GM12874 (cell line): ENCODE measurements around the gene ZNF761.
A peak's percentile ranks its signal among the peaks of the same experiment; 100 is the strongest.

Source experiments
- CTCF ChIP-seq: IDR thresholded peaks from 2 replicates; pipeline ENCODE4 v1.5.1; 2011; ENCODE audit warnings: low read depth, mild to moderate bottlenecking, control low read depth, low read length, moderate library complexity; ENCODE audit not compliant: insufficient read depth

Gene ZNF761

DNA sequence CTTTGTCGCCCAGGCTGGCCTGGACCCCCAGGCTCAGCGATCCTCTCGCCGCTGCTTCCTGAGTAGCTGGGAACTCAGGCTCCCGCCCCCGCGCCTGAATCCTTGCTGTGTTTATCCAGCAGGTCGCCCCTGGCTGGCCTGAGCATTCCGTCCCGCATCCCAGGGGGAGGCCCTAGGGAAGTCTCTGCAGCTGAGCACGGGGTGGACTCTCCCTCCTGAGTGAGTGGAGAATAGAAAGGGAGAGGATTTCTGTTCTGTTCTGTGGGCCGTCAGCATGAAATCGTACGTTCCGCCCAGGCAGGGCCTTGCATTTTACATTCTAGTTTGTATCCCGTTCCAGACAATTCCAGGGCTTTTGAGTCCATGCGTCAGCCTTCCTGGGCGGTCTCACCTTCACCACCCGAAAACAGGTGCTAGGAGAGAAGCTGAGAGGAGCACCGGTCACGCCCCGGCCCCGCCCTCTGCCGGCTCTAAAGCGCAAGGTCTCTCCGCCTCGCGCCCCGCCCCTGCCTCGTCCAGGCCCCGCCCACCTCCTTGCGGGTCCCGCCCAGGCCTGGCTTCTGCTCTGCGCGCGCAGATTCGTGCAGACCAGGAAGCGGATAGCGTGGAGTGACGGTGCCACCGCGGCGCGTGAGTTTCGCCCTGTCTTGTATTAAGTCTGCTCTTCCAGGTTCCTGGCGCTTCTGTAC, at the start of gene ZNF761:
TSS of gene ZNF761 (plus strand) at position 586 of the 689 bp plus-strand sequence. CDS start 15,285 bp downstream, outside the sequence.
- TF ChIP-seq CTCF: peak; percentile 40; the same call in 1 of the 2 replicates

DNA sequence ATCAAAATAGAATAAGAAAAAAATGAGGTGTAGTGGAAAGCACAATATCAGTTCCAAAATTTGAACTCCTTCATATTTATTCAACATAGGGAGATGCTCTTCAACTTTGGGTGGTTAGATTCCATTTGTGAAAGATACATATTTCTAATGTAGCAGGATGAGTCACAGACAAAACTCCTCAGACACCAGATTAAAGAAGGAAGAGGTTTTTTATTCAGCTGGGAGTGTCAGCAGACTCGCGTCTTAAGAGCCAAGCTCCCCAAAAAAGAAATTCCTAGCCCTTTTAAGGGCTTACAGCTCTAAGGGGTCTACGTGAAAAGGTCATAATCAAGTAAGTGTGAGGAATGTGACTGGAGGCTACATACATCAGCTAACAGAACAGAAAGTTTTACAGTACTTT, 43.6 kb upstream of the ZNF761 start:
- no peak for TF ChIP-seq CTCF

DNA sequence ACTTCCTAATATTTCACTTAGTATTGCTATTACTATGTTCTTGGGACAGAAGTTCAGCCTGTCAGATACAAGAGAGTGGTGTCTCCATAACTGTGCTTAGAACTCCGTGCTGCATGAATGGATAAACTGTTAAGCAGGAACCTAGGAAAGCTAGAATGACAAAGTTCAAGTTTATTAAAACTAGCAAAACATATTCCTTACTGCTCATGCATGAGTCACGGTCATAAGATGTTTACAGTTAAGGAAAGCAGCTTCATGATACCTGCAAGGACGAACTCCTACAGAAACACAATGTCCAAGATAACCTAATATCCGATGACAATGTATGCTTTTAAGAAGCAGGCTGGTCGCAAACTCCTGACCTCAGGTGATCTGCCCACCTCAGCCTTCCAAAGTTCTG, 42.9 kb upstream of the ZNF761 start:
- TF ChIP-seq CTCF: no peak

GRCh38 chr19:53389571-53389970, 42.2 kb upstream of the ZNF761 start:
- TF ChIP-seq CTCF: no peak

DNA sequence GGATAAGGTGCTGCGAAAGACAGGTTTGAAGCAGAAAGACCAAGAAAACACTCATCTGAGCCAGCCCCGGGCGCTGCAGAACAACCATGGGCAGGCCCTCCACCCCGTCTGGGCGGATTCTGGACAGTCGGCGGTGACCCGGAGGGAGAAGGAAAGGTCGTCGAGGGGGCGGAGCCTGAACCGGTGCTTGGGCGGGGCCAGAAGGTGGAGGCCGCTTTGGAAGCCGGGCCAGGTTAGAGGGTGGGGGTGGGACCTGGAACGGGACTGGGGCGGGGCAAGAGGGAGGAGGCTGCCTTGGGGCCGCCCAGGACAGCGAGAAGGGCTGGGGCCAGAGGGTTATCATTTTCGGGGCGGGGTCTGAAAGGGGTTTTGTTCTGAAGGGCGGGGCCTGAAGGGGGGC, 41.8 kb upstream of the ZNF761 start:
- no peak for TF ChIP-seq CTCF

DNA sequence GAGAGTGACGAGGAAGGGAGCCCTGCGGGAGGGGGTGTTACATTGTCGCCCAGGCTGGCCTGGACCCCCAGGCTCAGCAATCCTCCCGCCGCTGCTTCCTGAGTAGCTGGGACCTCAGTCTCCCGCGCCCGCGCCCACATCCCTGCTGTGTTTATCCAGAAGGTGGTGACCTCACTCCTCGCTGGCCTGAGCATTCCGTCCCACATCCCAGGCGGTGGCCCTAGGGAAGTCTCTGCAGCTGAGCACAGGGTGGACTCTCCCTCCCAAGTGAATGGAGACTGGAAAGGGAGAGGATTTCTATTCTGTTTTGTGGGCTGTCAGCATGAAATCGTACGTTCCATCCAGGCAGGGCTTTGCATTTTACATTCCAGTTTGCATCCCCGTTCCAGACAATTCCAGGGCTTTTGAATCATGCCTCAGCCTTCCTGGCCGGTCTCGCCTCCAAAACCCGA, 37.2 kb upstream of the ZNF761 start:
- TF ChIP-seq CTCF: no peak

- peak; percentile 57 for TF ChIP-seq CTCF
Observed at GRCh38 chr19:53394974-53395839, 36.6 kb upstream of the ZNF761 start, which contains the start of gene ZNF765. ZNF765 (plus strand) TSS chr19:53395149; CDS start chr19:53398016, 2,867 bp downstream.
